Kidney (tissue), 14 donors: ENCODE measurements around the gene DUT. TPM values are rescaled to one million over a fixed set of nuclear protein-coding genes. Genes with fewer than 3 reads are reported as not detected.

Experiments
- DNase-seq, 5 donors: peaks; one replicate each; pipeline ENCODE4 v3.0.0-alpha.2; 2013 to 2020
- FAIRE-seq: peaks from 2 replicates; lab custom pipeline; 2012; peaks lifted over from hg19 to GRCh38; lab: Jason Lieb, UNC
- H3K27ac ChIP-seq, 2 donors: one replicate each; pipeline ENCODE4 v1.7.0; 2013; ENCODE audit warnings: low read depth in 2 of 2, low read length in 2 of 2, inconsistent platforms in 1 of 2
- H3K27me3 ChIP-seq: one replicate; pipeline ENCODE4 v1.7.1; 2013; ENCODE audit warnings: low read length, inconsistent platforms; ENCODE audit not compliant: control insufficient read depth, insufficient read depth
- H3K36me3 ChIP-seq, 3 donors: one replicate each; pipeline versions ENCODE4 v1.7.0 to v1.7.1; 2013; ENCODE audit warnings: low read length in 3 of 3, control low read depth in 1 of 3, inconsistent platforms in 1 of 3; ENCODE audit not compliant: insufficient read depth in 3 of 3, control insufficient read depth in 2 of 3
- H3K4me1 ChIP-seq, 3 donors: one replicate each; pipeline versions ENCODE4 v1.7.0 to v1.7.1; 2013; ENCODE audit warnings: low read length in 3 of 3, inconsistent platforms in 1 of 3, low read depth in 1 of 3; ENCODE audit not compliant: control insufficient read depth in 2 of 3, insufficient read depth in 2 of 3
- H3K4me3 ChIP-seq, 3 donors: one replicate each; pipeline versions ENCODE4 v1.7.0 to v1.8.1; 2013; ENCODE audit warnings: low read length in 3 of 3, control low read depth in 1 of 3, inconsistent platforms in 1 of 3
- H3K9ac ChIP-seq, 3 donors: one replicate each; pipeline versions ENCODE4 v1.7.0 to v1.7.1; 2013; ENCODE audit warnings: low read length in 3 of 3, control low read depth in 1 of 3, inconsistent platforms in 1 of 3
- H3K9me3 ChIP-seq, 3 donors: one replicate each; pipeline versions ENCODE4 v1.7.0 to v1.7.1; 2013; ENCODE audit warnings: low read length in 3 of 3, control low read depth in 1 of 3, inconsistent platforms in 1 of 3; ENCODE audit not compliant: control insufficient read depth in 2 of 3, insufficient read depth in 1 of 3
- CTCF ChIP-seq: IDR thresholded peaks from 3 replicates; pipeline ENCODE4 v1.5.1; 2012; ENCODE audit warnings: mild to moderate bottlenecking, moderate library complexity, borderline replicate concordance; ENCODE audit not compliant: insufficient read depth; ENCODE audit errors: extremely low read depth
- intact Hi-C: fragments of 100-400 bp; cut with DNase I; formaldehyde crosslinking; loops from one replicate; pipeline ENCODE4 v1.11.1; 2022
- polyA plus RNA-seq: library from polyadenylated mRNA; stranded (reverse); fragments of 350-450 nt; fragmentation: Illumina TruSeq; extraction: RNeasy Lipid Tissue Mini Kit (QIAGEN cat#74804); gene quantifications from one replicate; pipeline ENCODE4 v1.2.3, GENCODE V29; 2014; ENCODE audit warnings: low read depth, low replicate concordance; ENCODE audit not compliant: insufficient read depth
- total RNA-seq: library from RNA; stranded (reverse); fragmentation: NEBNext Ultra II Directional; extraction: Animal tissue kit (Norgen Biotek cat#: 25700); gene quantifications from one replicate; pipeline ENCODE4 v1.2.1, GENCODE V29; 2021
- donor health status: control.
- donor health status: control.
- donor health status: control.
- donor health status: control.
- donor health status: control.
- donor health status: DM: yes; HTN: yes; CAD: no.
- donor health status: Normal renal cell carcinoma (clear cell type).

Gene DUT
- total and polyA plus RNA-seq, 2 donors from 2014 or later, result 85.6 to 95.5 TPM

GRCh38 chr15:48385031-48385830 is 54.0 kb downstream of the DUT start:
- peak in 2 of 5 donors; percentile 22 to 75 for DNase-seq
- no peak for FAIRE-seq
- intact Hi-C loops, result no loop called here
- no peak overlapping the region for H3K9ac ChIP-seq
- H3K36me3 ChIP-seq, result no peaks in the 10 kb centered on the region
- H3K9me3 ChIP-seq, result no peaks in the 10 kb centered on the region
- no peak for TF ChIP-seq CTCF
- no peaks in the 10 kb centered on the region for H3K27me3 ChIP-seq
- H3K4me3 ChIP-seq, result no peak overlapping the region
- H3K4me1 ChIP-seq, result no peaks in the 10 kb centered on the region
- no peak overlapping the region for H3K27ac ChIP-seq

- FAIRE-seq, result no peak
- Histone ChIP-seq H3K36me3 (no peaks in the 10 kb centered on the region), H3K9ac (no peak overlapping the region)
Observed at GRCh38 chr15:48388016-48388851, 57.0 kb downstream of the DUT start.

GRCh38 chr15:48388910-48389309 is 57.7 kb downstream of the DUT start:
- TF ChIP-seq CTCF, result no peak
- FAIRE-seq, result no peak
- Histone ChIP-seq H3K36me3 (no peaks in the 10 kb centered on the region), H3K9ac (no peak overlapping the region), H3K27me3 (no peaks in the 10 kb centered on the region), H3K9me3 (no peaks in the 10 kb centered on the region), H3K4me1 (no peaks in the 10 kb centered on the region), H3K4me3 (no peak overlapping the region), H3K27ac (no peak overlapping the region)
- intact Hi-C loops, result no loop called here
- no peak for DNase-seq

More at GRCh38 chr15:48388016-48388851, 57.0 kb downstream of the DUT start:
- no peak overlapping the region for H3K27ac ChIP-seq
- no peaks in the 10 kb centered on the region for H3K4me1 ChIP-seq
- H3K9me3 ChIP-seq, result no peaks in the 10 kb centered on the region
- TF ChIP-seq CTCF, result no peak
- DNase-seq, result no peak
- H3K27me3 ChIP-seq, result no peaks in the 10 kb centered on the region
- H3K4me3 ChIP-seq, result no peak overlapping the region
- intact Hi-C loops, result no loop called here
